ENCODE data around the gene BRAF. TPM values are rescaled to one million over a fixed set of nuclear protein-coding genes. Genes with fewer than 3 reads are reported as not detected.

The BRAF gene
- total RNA-seq, 1 donor from 2014 or later, result 26.0 TPM

- H3K27ac Mint-ChIP-seq (ENCODE audit: unreplicated experiment), result no peak overlapping the region
Measured at GRCh38 chr7:140873434-140873833, 51.3 kb downstream of the BRAF start.

GRCh38 chr7:140870003-140870402 lies 54.7 kb downstream of the BRAF start:
- Mint-ChIP-seq H3K27ac (ENCODE audit: unreplicated experiment) (no peak overlapping the region), H3K9me3 (ENCODE audit: unreplicated experiment) (no peaks in the 10 kb centered on the region), H3K4me3 (ENCODE audit: unreplicated experiment) (no peak overlapping the region), H3K4me1 (ENCODE audit: low read depth, unreplicated experiment) (peaks cover 19% of the 10 kb centered on the region), H3K36me3 (ENCODE audit: low read depth, unreplicated experiment) (peaks cover 6% of the 10 kb centered on the region), H3K27me3 (ENCODE audit: low read depth, unreplicated experiment) (no peaks in the 10 kb centered on the region)
- Histone ChIP-seq H3K9ac (ENCODE audit: low read length) (no peak overlapping the region), H3K36me3 (ENCODE audit: insufficient read depth, low read length) (no peaks in the 10 kb centered on the region), H3K79me2 (ENCODE audit: insufficient read depth, low read length) (peaks cover 77% of the 10 kb centered on the region), H3K27ac (ENCODE audit: low read depth, low read length) (no peak overlapping the region), H3K4me1 (ENCODE audit: insufficient read depth, low read length) (no peaks in the 10 kb centered on the region), H3K9me3 (ENCODE audit: insufficient read depth, low read depth, low read length) (no peaks in the 10 kb centered on the region), H3K27me3 (ENCODE audit: insufficient read depth, low read length) (no peaks in the 10 kb centered on the region), H2AFZ (ENCODE audit: low read depth, low read length) (no peak overlapping the region), H3K4me3 (ENCODE audit: insufficient read depth, low read depth, low read length) (no peak overlapping the region), H4K20me1 (ENCODE audit: insufficient read depth, low read length) (peaks cover 76% of the 10 kb centered on the region), H3K4me2 (ENCODE audit: low read length) (no peak overlapping the region)
- TF ChIP-seq, protein P1, sequence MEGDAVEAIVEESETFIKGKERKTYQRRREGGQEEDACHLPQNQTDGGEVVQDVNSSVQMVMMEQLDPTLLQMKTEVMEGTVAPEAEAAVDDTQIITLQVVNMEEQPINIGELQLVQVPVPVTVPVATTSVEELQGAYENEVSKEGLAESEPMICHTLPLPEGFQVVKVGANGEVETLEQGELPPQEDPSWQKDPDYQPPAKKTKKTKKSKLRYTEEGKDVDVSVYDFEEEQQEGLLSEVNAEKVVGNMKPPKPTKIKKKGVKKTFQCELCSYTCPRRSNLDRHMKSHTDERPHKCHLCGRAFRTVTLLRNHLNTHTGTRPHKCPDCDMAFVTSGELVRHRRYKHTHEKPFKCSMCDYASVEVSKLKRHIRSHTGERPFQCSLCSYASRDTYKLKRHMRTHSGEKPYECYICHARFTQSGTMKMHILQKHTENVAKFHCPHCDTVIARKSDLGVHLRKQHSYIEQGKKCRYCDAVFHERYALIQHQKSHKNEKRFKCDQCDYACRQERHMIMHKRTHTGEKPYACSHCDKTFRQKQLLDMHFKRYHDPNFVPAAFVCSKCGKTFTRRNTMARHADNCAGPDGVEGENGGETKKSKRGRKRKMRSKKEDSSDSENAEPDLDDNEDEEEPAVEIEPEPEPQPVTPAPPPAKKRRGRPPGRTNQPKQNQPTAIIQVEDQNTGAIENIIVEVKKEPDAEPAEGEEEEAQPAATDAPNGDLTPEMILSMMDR (IDR thresholded peaks at IDR 0.05; ENCODE audit: insufficient read depth, low read depth, low read length), result no peak
- TF ChIP-seq EZH2 (IDR thresholded peaks at IDR 0.05; ENCODE audit: insufficient read depth, low read length), result no peak
- DNase-seq (ENCODE audit: low read depth), result no peak
- FAIRE-seq, result no peak

More at GRCh38 chr7:140873434-140873833, 51.3 kb downstream of the BRAF start:
- H3K4me3 Mint-ChIP-seq (ENCODE audit: unreplicated experiment), result no peak overlapping the region
- no peaks in the 10 kb centered on the region for H3K9me3 Mint-ChIP-seq (ENCODE audit: unreplicated experiment)
- no peaks in the 10 kb centered on the region for H3K27me3 Mint-ChIP-seq (ENCODE audit: low read depth, unreplicated experiment)
- Histone ChIP-seq H3K9ac (ENCODE audit: low read length) (no peak overlapping the region), H3K79me2 (ENCODE audit: insufficient read depth, low read length) (peaks cover 74% of the 10 kb centered on the region), H3K9me3 (ENCODE audit: insufficient read depth, low read depth, low read length) (no peaks in the 10 kb centered on the region), H4K20me1 (ENCODE audit: insufficient read depth, low read length) (peaks cover 78% of the 10 kb centered on the region), H3K4me3 (ENCODE audit: insufficient read depth, low read depth, low read length) (no peak overlapping the region), H3K36me3 (ENCODE audit: insufficient read depth, low read length) (no peaks in the 10 kb centered on the region), H3K27ac (ENCODE audit: low read depth, low read length) (no peak overlapping the region), H3K27me3 (ENCODE audit: insufficient read depth, low read length) (no peaks in the 10 kb centered on the region), H2AFZ (ENCODE audit: low read depth, low read length) (no peak overlapping the region), H3K4me1 (ENCODE audit: insufficient read depth, low read length) (peaks cover 6% of the 10 kb centered on the region), H3K4me2 (ENCODE audit: low read length) (no peak overlapping the region)
- peaks cover 8% of the 10 kb centered on the region for H3K36me3 Mint-ChIP-seq (ENCODE audit: low read depth, unreplicated experiment)
- TF ChIP-seq, protein P1 (IDR thresholded peaks at IDR 0.05; ENCODE audit: insufficient read depth, low read depth, low read length), result no peak
- TF ChIP-seq EZH2 (IDR thresholded peaks at IDR 0.05; ENCODE audit: insufficient read depth, low read length), result no peak
- peaks cover 22% of the 10 kb centered on the region for H3K4me1 Mint-ChIP-seq (ENCODE audit: low read depth, unreplicated experiment)
- DNase-seq (ENCODE audit: low read depth), result no peak
- FAIRE-seq, result no peak

DNA sequence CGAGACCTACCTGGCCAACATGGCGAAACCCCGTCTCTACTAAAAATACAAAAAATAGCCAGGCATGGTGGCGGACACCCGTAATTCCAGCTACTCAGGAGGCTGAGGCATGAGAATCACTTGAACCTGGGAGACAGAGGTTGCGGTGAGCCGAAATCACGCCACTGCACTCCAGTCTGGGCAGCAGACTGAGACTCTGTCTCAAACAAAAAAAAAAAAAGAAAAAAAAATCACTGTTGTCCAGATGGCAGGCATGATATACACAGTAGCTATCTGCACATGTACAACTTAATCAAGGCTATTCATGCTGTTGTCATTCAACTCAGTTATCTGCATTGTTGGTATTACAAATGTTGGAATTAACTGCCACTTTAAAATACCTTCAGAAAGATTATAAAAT lies 55.3 kb downstream of the BRAF start:
- Mint-ChIP-seq H3K27ac (ENCODE audit: unreplicated experiment) (no peak overlapping the region), H3K4me1 (ENCODE audit: low read depth, unreplicated experiment) (peaks cover 19% of the 10 kb centered on the region), H3K4me3 (ENCODE audit: unreplicated experiment) (no peak overlapping the region), H3K9me3 (ENCODE audit: unreplicated experiment) (no peaks in the 10 kb centered on the region), H3K27me3 (ENCODE audit: low read depth, unreplicated experiment) (no peaks in the 10 kb centered on the region), H3K36me3 (ENCODE audit: low read depth, unreplicated experiment) (peaks cover under 1% of the 10 kb centered on the region)
- Histone ChIP-seq H4K20me1 (ENCODE audit: insufficient read depth, low read length) (peaks cover 70% of the 10 kb centered on the region), H3K27ac (ENCODE audit: low read depth, low read length) (no peak overlapping the region), H3K4me1 (ENCODE audit: insufficient read depth, low read length) (no peaks in the 10 kb centered on the region), H2AFZ (ENCODE audit: low read depth, low read length) (no peak overlapping the region), H3K79me2 (ENCODE audit: insufficient read depth, low read length) (peaks cover 77% of the 10 kb centered on the region), H3K27me3 (ENCODE audit: insufficient read depth, low read length) (no peaks in the 10 kb centered on the region), H3K9ac (ENCODE audit: low read length) (no peak overlapping the region), H3K9me3 (ENCODE audit: insufficient read depth, low read depth, low read length) (no peaks in the 10 kb centered on the region), H3K4me2 (ENCODE audit: low read length) (no peak overlapping the region), H3K36me3 (ENCODE audit: insufficient read depth, low read length) (no peaks in the 10 kb centered on the region), H3K4me3 (ENCODE audit: insufficient read depth, low read depth, low read length) (no peak overlapping the region)
- TF ChIP-seq, protein P1 (IDR thresholded peaks at IDR 0.05; ENCODE audit: insufficient read depth, low read depth, low read length), result no peak
- no peak for TF ChIP-seq EZH2 (IDR thresholded peaks at IDR 0.05; ENCODE audit: insufficient read depth, low read length)
- DNase-seq (ENCODE audit: low read depth) (no peak), FAIRE-seq (no peak)

Measured in astrocyte (in vitro differentiated cells and primary cell).